ENCODE measurements around the gene TEKTIP1. TPM values are rescaled to one million over a fixed set of nuclear protein-coding genes. Genes with fewer than 3 reads are reported as not detected.

TEKTIP1 gene
- total and polyA plus RNA-seq, 2 experiments from 2014 or later: 1.5 TPM; not detected in 1

GRCh38 chr19:3591876-3592613, 53.1 kb downstream of the TEKTIP1 start:
- DNase-seq (ENCODE audit: low spot score): no peak
- no peak overlapping the region for H3K4me3 ChIP-seq
- no peak overlapping the region for H2AFZ ChIP-seq
- TF ChIP-seq CTCF (IDR thresholded peaks at IDR 0.05; ENCODE audit: poor library complexity) (no peak), EZH2phosphoT487 (IDR thresholded peaks at IDR 0.05; ENCODE audit: low read depth, severe bottlenecking, unreplicated experiment) (no peak)
- WGBS (ENCODE audit: low lambda C conversion rate, missing lambda C conversion rate): 87% methylated on average over 9 of the region's 9 CpGs
- H3K27me3 ChIP-seq: peaks cover 6% of the 10 kb centered on the region
- no peaks in the 10 kb centered on the region for H3K36me3 ChIP-seq (replicated peaks; ENCODE audit: insufficient read depth, low read depth)
- H3K4me2 ChIP-seq: no peak overlapping the region
- no peaks in the 10 kb centered on the region for H3K9me2 ChIP-seq (replicated peaks; ENCODE audit: insufficient read depth)
- no peaks in the 10 kb centered on the region for H3K9me3 ChIP-seq (ENCODE audit: low read depth)
- no peak overlapping the region for H3K27ac ChIP-seq
- no peaks in the 10 kb centered on the region for H4K20me1 ChIP-seq (ENCODE audit: insufficient read depth, poor library complexity, severe bottlenecking)
- no peaks in the 10 kb centered on the region for H3K79me2 ChIP-seq
- no peaks in the 10 kb centered on the region for H3K4me1 ChIP-seq (ENCODE audit: insufficient read depth)

- no peak for TF ChIP-seq CTCF (IDR thresholded peaks at IDR 0.05; ENCODE audit: poor library complexity)
- TF ChIP-seq EZH2 (IDR thresholded peaks at IDR 0.05; ENCODE audit: borderline replicate concordance): no peak
- TF ChIP-seq EZH2phosphoT487 (IDR thresholded peaks at IDR 0.05; ENCODE audit: low read depth, severe bottlenecking, unreplicated experiment): no peak
- no peaks in the 10 kb centered on the region for H3K4me1 ChIP-seq (ENCODE audit: insufficient read depth)
- H3K27me3 ChIP-seq: peaks cover 6% of the 10 kb centered on the region
- no peak overlapping the region for H3K4me2 ChIP-seq
- no peak overlapping the region for H3K4me3 ChIP-seq
- no peaks in the 10 kb centered on the region for H3K36me3 ChIP-seq (replicated peaks; ENCODE audit: insufficient read depth, low read depth)
- H4K20me1 ChIP-seq (ENCODE audit: insufficient read depth, poor library complexity, severe bottlenecking): no peaks in the 10 kb centered on the region
- H3K79me2 ChIP-seq: no peaks in the 10 kb centered on the region
- DNase-seq (ENCODE audit: low spot score): no peak
- no peak overlapping the region for H3K27ac ChIP-seq
- no peak overlapping the region for H2AFZ ChIP-seq
- 35% methylated on average over 11 of the region's 11 CpGs for WGBS (ENCODE audit: low lambda C conversion rate, missing lambda C conversion rate)
- H3K9me3 ChIP-seq (ENCODE audit: low read depth): no peaks in the 10 kb centered on the region
- no peaks in the 10 kb centered on the region for H3K9me2 ChIP-seq (replicated peaks; ENCODE audit: insufficient read depth)
Observed at GRCh38 chr19:3593156-3593555, 54.2 kb downstream of the TEKTIP1 start.

Small RNA genes within 50 kb of the gene (small RNA-seq; reads per million reads assigned to genes)
- gene AC005786.1 (not detected), gene RF00212 (not detected)

Other genes with a start within 250 kb of the TEKTIP1 start
- gene NFIC, start 172.6 kb upstream of the TEKTIP1 start, total RNA-seq: 7.1 and 7.8 TPM in 2 replicates
- gene NFIC, start 172.6 kb upstream of the TEKTIP1 start, polyA plus RNA-seq: 20.9 and 30.5 TPM in 2 replicates
- gene SMIM24, start 58.6 kb upstream of the TEKTIP1 start, total RNA-seq: 81.2 and 85.5 TPM in 2 replicates
- 114 and 151 TPM in 2 replicates for gene SMIM24, start 58.6 kb upstream of the TEKTIP1 start, polyA plus RNA-seq
- not detected in 2 replicates for gene SMIM44, start 55.7 kb upstream of the TEKTIP1 start, total RNA-seq
- not detected in 2 replicates for gene SMIM44, start 55.7 kb upstream of the TEKTIP1 start, polyA plus RNA-seq
- gene DOHH, start 38.5 kb upstream of the TEKTIP1 start, total RNA-seq: 10.9 and 14.9 TPM in 2 replicates
- 17.6 and 28.2 TPM in 2 replicates for gene DOHH, start 38.5 kb upstream of the TEKTIP1 start, polyA plus RNA-seq
- 18.1 and 32.1 TPM in 2 replicates for gene FZR1, start 32.9 kb upstream of the TEKTIP1 start, total RNA-seq
- gene FZR1, start 32.9 kb upstream of the TEKTIP1 start, polyA plus RNA-seq: 51.0 and 51.9 TPM in 2 replicates
- 39.3 and 44.7 TPM in 2 replicates for gene MFSD12, start 18.4 kb downstream of the TEKTIP1 start, total RNA-seq
- 57.7 and 63.5 TPM in 2 replicates for gene MFSD12, start 18.4 kb downstream of the TEKTIP1 start, polyA plus RNA-seq
- gene HMG20B, start 33.8 kb downstream of the TEKTIP1 start, total RNA-seq: 61.4 and 62.6 TPM in 2 replicates
- 82.3 and 105 TPM in 2 replicates for gene HMG20B, start 33.8 kb downstream of the TEKTIP1 start, polyA plus RNA-seq
- 0.04 TPM in 1 of 2 replicates, not detected in the other for gene GIPC3, start 46.3 kb downstream of the TEKTIP1 start, total RNA-seq
- 0.19 and 0.28 TPM in 2 replicates for gene GIPC3, start 46.3 kb downstream of the TEKTIP1 start, polyA plus RNA-seq
- 0.12 and 0.70 TPM in 2 replicates for gene TBXA2R, start 67.7 kb downstream of the TEKTIP1 start, total RNA-seq
- 1.2 and 2.0 TPM in 2 replicates for gene TBXA2R, start 67.7 kb downstream of the TEKTIP1 start, polyA plus RNA-seq
- 15.5 and 18.3 TPM in 2 replicates for gene CACTIN, start 87.6 kb downstream of the TEKTIP1 start, total RNA-seq
- 15.7 and 18.3 TPM in 2 replicates for gene CACTIN, start 87.6 kb downstream of the TEKTIP1 start, polyA plus RNA-seq
- gene PIP5K1C, start 161.3 kb downstream of the TEKTIP1 start, total RNA-seq: 13.7 and 20.7 TPM in 2 replicates
- gene PIP5K1C, start 161.3 kb downstream of the TEKTIP1 start, polyA plus RNA-seq: 33.5 and 37.1 TPM in 2 replicates
- 23.7 and 24.4 TPM in 2 replicates for gene TJP3, start 169.2 kb downstream of the TEKTIP1 start, total RNA-seq
- gene TJP3, start 169.2 kb downstream of the TEKTIP1 start, polyA plus RNA-seq: 49.2 and 56.9 TPM in 2 replicates
- 20.7 and 27.1 TPM in 2 replicates for gene APBA3, start 222.5 kb downstream of the TEKTIP1 start, total RNA-seq
- 25.5 and 29.0 TPM in 2 replicates for gene APBA3, start 222.5 kb downstream of the TEKTIP1 start, polyA plus RNA-seq
- gene MRPL54, start 223.5 kb downstream of the TEKTIP1 start, total RNA-seq: 39.0 and 42.2 TPM in 2 replicates
- 71.2 and 86.8 TPM in 2 replicates for gene MRPL54, start 223.5 kb downstream of the TEKTIP1 start, polyA plus RNA-seq
- not detected in 2 replicates for gene RAX2, start 233.1 kb downstream of the TEKTIP1 start, total RNA-seq
- 0.22 TPM in 1 of 2 replicates, not detected in the other for gene RAX2, start 233.1 kb downstream of the TEKTIP1 start, polyA plus RNA-seq
- gene MATK, start 247.2 kb downstream of the TEKTIP1 start, total RNA-seq: not detected in 2 replicates
- gene MATK, start 247.2 kb downstream of the TEKTIP1 start, polyA plus RNA-seq: 0.34 and 0.50 TPM in 2 replicates